GM23338 (cell line): ENCODE measurements around the gene ACSL3. TPM values are rescaled to one million over a fixed set of nuclear protein-coding genes. Genes with fewer than 3 reads are reported as not detected.

ENCODE experiments used
- ATAC-seq: fragments of 200-7000 bp; cut with Tn5 transposase; 3 replicates; pipeline ENCODE4 v1.9.1; 2020
- DNase-seq: peaks from one replicate; pipeline ENCODE4 v3.0.0-alpha.2; 2015; ENCODE audit warnings: low spot score
- H2AFZ ChIP-seq: fragments of 200-600 bp; sonication (generic); 2 replicates; pipeline ENCODE4 v1.8.0; 2016; ENCODE audit warnings: antibody characterized with exemption, mild to moderate bottlenecking, moderate library complexity
- H3F3A ChIP-seq: fragments of 200-600 bp; sonication (generic); replicated peaks from 2 replicates; pipeline ENCODE4 v1.8.0; 2017; ENCODE audit warnings: antibody characterized with exemption, mixed run types, low read depth
- H3K27ac ChIP-seq: fragments of 200-600 bp; sonication (generic); 2 replicates; pipeline ENCODE4 v1.6.1; 2016; ENCODE audit warnings: low read depth
- H3K27me3 ChIP-seq: fragments of 200-600 bp; sonication (generic); 2 replicates; pipeline ENCODE4 v1.8.0; 2016; ENCODE audit warnings: mild to moderate bottlenecking, mixed run types, moderate library complexity; ENCODE audit not compliant: insufficient read depth
- H3K36me3 ChIP-seq: fragments of 200-600 bp; sonication (generic); 2 replicates; pipeline ENCODE4 v1.8.0; 2016; ENCODE audit warnings: mild to moderate bottlenecking; ENCODE audit not compliant: insufficient read depth
- H3K4me1 ChIP-seq: fragments of 200-600 bp; sonication (generic); 2 replicates; pipeline ENCODE4 v1.8.0; 2016; ENCODE audit warnings: mild to moderate bottlenecking, moderate library complexity; ENCODE audit not compliant: insufficient read depth
- H3K4me2 ChIP-seq: fragments of 200-600 bp; sonication (generic); 2 replicates; pipeline ENCODE4 v1.7.1; 2017; ENCODE audit warnings: mixed run types
- H3K4me3 ChIP-seq: fragments of 200-600 bp; sonication (generic); 2 replicates; pipeline ENCODE4 v1.6.1; 2016; ENCODE audit warnings: mixed run types
- H3K79me2 ChIP-seq: fragments of 200-600 bp; sonication (generic); replicated peaks from 2 replicates; pipeline ENCODE4 v1.8.0; 2017; ENCODE audit warnings: mild to moderate bottlenecking; ENCODE audit not compliant: insufficient read depth
- H3K9me2 ChIP-seq: fragments of 200-600 bp; sonication (generic); 2 replicates; pipeline ENCODE4 v1.8.0; 2017; ENCODE audit not compliant: insufficient read depth
- H4K20me1 ChIP-seq: fragments of 200-600 bp; sonication (generic); replicated peaks from 2 replicates; pipeline ENCODE4 v1.8.0; 2017; ENCODE audit warnings: mild to moderate bottlenecking; ENCODE audit not compliant: insufficient read depth
- H3K27ac Mint-ChIP-seq: 2 replicates; pipeline ENCODE4 v1.8.0; 2020; ENCODE audit warnings: inconsistent platforms, mild to moderate bottlenecking, moderate library complexity, mixed read lengths
- H3K27me3 Mint-ChIP-seq: 3 replicates; pipeline ENCODE4 v1.8.0; 2022; ENCODE audit warnings: low read depth, mild to moderate bottlenecking, moderate library complexity, mixed read lengths, inconsistent platforms; ENCODE audit not compliant: insufficient read depth, poor library complexity
- H3K36me3 Mint-ChIP-seq: 3 replicates; pipeline ENCODE4 v1.8.0; 2021; ENCODE audit warnings: low read depth, mild to moderate bottlenecking, inconsistent platforms, moderate library complexity, mixed read lengths
- H3K4me1 Mint-ChIP-seq: 3 replicates; pipeline ENCODE4 v1.8.0; 2020; ENCODE audit warnings: mild to moderate bottlenecking, inconsistent platforms, mixed read lengths
- H3K4me3 Mint-ChIP-seq: 3 replicates; pipeline ENCODE4 v1.8.0; 2021; ENCODE audit warnings: moderate library complexity, mild to moderate bottlenecking, inconsistent platforms, mixed read lengths
- H3K9me3 Mint-ChIP-seq: 3 replicates; pipeline ENCODE4 v1.8.0; 2020; ENCODE audit warnings: moderate library complexity, mild to moderate bottlenecking, inconsistent platforms, mixed read lengths
- CREB1 ChIP-seq: fragments of 250-450 bp; sonication (Bioruptor Pico); IDR thresholded peaks from 2 replicates; pipeline ENCODE4 v1.5.0; 2020; ENCODE audit warnings: low read depth, mild to moderate bottlenecking, moderate library complexity
- CTCF ChIP-seq, 2 experiments: fragments of 200-600 bp in 1 of 2; sonication (generic) in 1 of 2; conservative IDR thresholded peaks; 2 replicates each; pipeline versions ENCODE4 v1.5.1 to v1.6.1; 2016 to 2017; ENCODE audit warnings: antibody characterized with exemption in 2 of 2, low read depth in 2 of 2, mild to moderate bottlenecking in 2 of 2, moderate library complexity in 1 of 2
- ETS1 ChIP-seq: IDR thresholded peaks from 2 replicates; pipeline ENCODE4 v1.6.1; 2016; ENCODE audit warnings: antibody characterized with exemption
- EZH2 ChIP-seq: fragments of 200-600 bp; sonication (generic); IDR thresholded peaks from one replicate; pipeline ENCODE4 v1.8.0; 2017; ENCODE audit warnings: antibody characterized with exemption, mild to moderate bottlenecking, low read depth; ENCODE audit not compliant: unreplicated experiment
- EZH2phosphoT487 ChIP-seq: fragments of 200-600 bp; sonication (generic); IDR thresholded peaks from one replicate; pipeline ENCODE4 v1.8.1; 2018; ENCODE audit warnings: antibody characterized with exemption; ENCODE audit not compliant: unreplicated experiment
- JUNB ChIP-seq: IDR thresholded peaks from one replicate; pipeline ENCODE4 v1.6.1; 2016; ENCODE audit warnings: antibody characterized with exemption; ENCODE audit not compliant: unreplicated experiment
- NANOG ChIP-seq: IDR thresholded peaks from 2 replicates; pipeline ENCODE4 v1.6.1; 2016; ENCODE audit warnings: antibody characterized with exemption, borderline replicate concordance
- POLR2AphosphoS5 ChIP-seq: IDR thresholded peaks from 2 replicates; pipeline ENCODE4 v1.6.1; 2016; ENCODE audit warnings: antibody characterized with exemption, low read depth
- REST ChIP-seq: IDR thresholded peaks from one replicate; pipeline ENCODE4 v1.6.1; 2018; ENCODE audit warnings: antibody characterized with exemption; ENCODE audit not compliant: unreplicated experiment
- STAT1 ChIP-seq: IDR thresholded peaks from one replicate; pipeline ENCODE4 v1.6.1; 2016; ENCODE audit warnings: antibody characterized with exemption; ENCODE audit not compliant: unreplicated experiment
- ZNF331 ChIP-seq: fragments of 250-450 bp; sonication (Bioruptor Pico); IDR thresholded peaks from 2 replicates; pipeline ENCODE4 v1.5.0; 2020; ENCODE audit warnings: low read depth, mild to moderate bottlenecking, moderate library complexity
- ZNF462 ChIP-seq: fragments of 250-450 bp; sonication (Bioruptor Pico); IDR thresholded peaks from 2 replicates; pipeline ENCODE4 v1.5.0; 2020; ENCODE audit warnings: mild to moderate bottlenecking, moderate library complexity
- polyA plus RNA-seq: library from polyadenylated mRNA; unstranded; fragments of >200 nt; fragmentation: Nextera tagmentation; extraction: Ambion mirVana; gene quantifications from 2 replicates; pipeline ENCODE4 v1.2.1, GENCODE V29; 2016
- total RNA-seq: library from RNA; depleted of rRNA; stranded (reverse); fragments of >200 nt; shearing (Covaris generic); gene quantifications from 2 replicates; pipeline ENCODE4 v1.2.3, GENCODE V29; 2014

Gene ACSL3
- total and polyA plus RNA-seq, 2 experiments from 2014 or later = 55.3 to 130 TPM

GRCh38 chr2:222965555-222965954, 104.7 kb downstream of the ACSL3 start (continued):
- TF ChIP-seq ETS1 (no peak), EZH2 (no peak), STAT1 (no peak), CTCF (conservative IDR thresholded peaks at IDR 0.05; ENCODE audit: low read depth in 2 of 2) (no peak), CREB1 (no peak), POLR2AphosphoS5 (no peak), EZH2phosphoT487 (no peak), NANOG (no peak), JUNB (no peak)

- Histone ChIP-seq H3K4me2 (no peak overlapping the region), H3K27ac (no peak overlapping the region), H2AFZ (no peak overlapping the region), H3K27me3 (no peaks in the 10 kb centered on the region), H3K79me2 (no peaks in the 10 kb centered on the region), H3K36me3 (no peaks in the 10 kb centered on the region), H3K9me2 (no peaks in the 10 kb centered on the region), H4K20me1 (no peaks in the 10 kb centered on the region), H3F3A (no peaks in the 10 kb centered on the region), H3K4me3 (no peak overlapping the region), H3K4me1 (no peaks in the 10 kb centered on the region)
- H3K9me3 Mint-ChIP-seq = no peaks in the 10 kb centered on the region; the same call in 2 of the 3 replicates
- H3K27me3 Mint-ChIP-seq = peaks cover 4% of the 10 kb centered on the region
- no peak overlapping the region for H3K27ac Mint-ChIP-seq
- peaks cover 1% of the 10 kb centered on the region; the same call in 2 of the 3 replicates for H3K36me3 Mint-ChIP-seq
- TF ChIP-seq ZNF462 (CRISPR knock-in tag) (no peak), REST (no peak), ZNF331 (CRISPR knock-in tag) (no peak), NANOG (no peak), EZH2phosphoT487 (no peak), CREB1 (no peak), JUNB (no peak)
- ATAC-seq = no peak
- H3K4me1 Mint-ChIP-seq = no peaks in the 10 kb centered on the region
- DNase-seq = no peak
- H3K4me3 Mint-ChIP-seq = no peak overlapping the region
Measured at GRCh38 chr2:222968550-222969155, 107.8 kb downstream of the ACSL3 start.
